ENCODE data around the gene PDILT.

Gene PDILT

GRCh38 chr16:20387978-20388377 is 16.6 kb downstream of the PDILT start:
- Histone ChIP-seq H3K4me3 (ENCODE audit: low read length in 2 of 2) (no peak overlapping the region), H3K14ac (ENCODE audit: low read length) (no peak overlapping the region), H3K18ac (ENCODE audit: low read length) (no peak overlapping the region), H4K8ac (ENCODE audit: low read depth, low read length) (no peak overlapping the region), H3K27ac (replicated peaks; ENCODE audit: low read length) (no peak overlapping the region), H2BK5ac (ENCODE audit: low read length) (no peak overlapping the region), H2BK12ac (ENCODE audit: low read length) (no peak overlapping the region), H2BK120ac (ENCODE audit: low read depth, low read length) (no peak overlapping the region), H3K9ac (ENCODE audit: low read depth, low read length, poor library complexity) (no peak overlapping the region), H2BK15ac (ENCODE audit: low read length) (no peak overlapping the region), H3K36me3 (replicated peaks in 1 of 2; ENCODE audit: control insufficient read depth in 2 of 2, insufficient read depth in 2 of 2, low read length in 2 of 2) (no peaks in the 10 kb centered on the region), H2AK5ac (ENCODE audit: low read depth, low read length) (no peak overlapping the region), H3K4ac (ENCODE audit: low read length) (no peak overlapping the region), H3K23ac (ENCODE audit: low read depth, low read length, poor library complexity) (no peak overlapping the region), H3K4me1 (ENCODE audit: control insufficient read depth in 2 of 2, insufficient read depth in 1 of 2, low read depth in 1 of 2, low read length in 2 of 2) (peaks cover 2 to 3% of the 10 kb centered on the region in 2 donors), H3K4me2 (ENCODE audit: insufficient read depth, low read length, poor library complexity, severe bottlenecking) (no peak overlapping the region), H2AFZ (ENCODE audit: low read length) (no peak overlapping the region), H3K79me1 (ENCODE audit: low read depth, low read length) (no peaks in the 10 kb centered on the region), H3K9me3 (replicated peaks in 1 of 2; ENCODE audit: control insufficient read depth in 2 of 2, insufficient read depth in 1 of 2, low read depth in 1 of 2, low read length in 2 of 2) (no peaks in the 10 kb centered on the region), H4K91ac (ENCODE audit: low read depth, low read length, poor library complexity) (no peak overlapping the region), H3K27me3 (ENCODE audit: control insufficient read depth in 3 of 3, insufficient read depth in 3 of 3, low read depth in 1 of 3, low read length in 3 of 3) (no peaks in the 10 kb centered on the region)
- WGBS, 2 donors (ENCODE audit: extremely low coverage in 2 of 2, insufficient read length in 2 of 2, insufficient replicate concordance in 1 of 2) = no CpG with 5 or more reads among the region's 3 CpGs
- DNase-seq (ENCODE audit: low spot score) = no peak

- Histone ChIP-seq H3K27me3 (ENCODE audit: control insufficient read depth in 3 of 3, insufficient read depth in 3 of 3, low read depth in 1 of 3, low read length in 3 of 3) (no peaks in the 10 kb centered on the region), H2AK5ac (ENCODE audit: low read depth, low read length) (no peak overlapping the region), H2BK5ac (ENCODE audit: low read length) (no peak overlapping the region), H3K4me2 (ENCODE audit: insufficient read depth, low read length, poor library complexity, severe bottlenecking) (peak overlapping the region; percentile 27), H3K4ac (ENCODE audit: low read length) (no peak overlapping the region), H3K18ac (ENCODE audit: low read length) (no peak overlapping the region), H3K36me3 (replicated peaks in 1 of 2; ENCODE audit: control insufficient read depth in 2 of 2, insufficient read depth in 2 of 2, low read length in 2 of 2) (no peaks in the 10 kb centered on the region), H2BK120ac (ENCODE audit: low read depth, low read length) (no peak overlapping the region), H4K91ac (ENCODE audit: low read depth, low read length, poor library complexity) (no peak overlapping the region), H3K4me1 (ENCODE audit: control insufficient read depth in 2 of 2, insufficient read depth in 1 of 2, low read depth in 1 of 2, low read length in 2 of 2) (peaks cover 2 to 3% of the 10 kb centered on the region in 2 donors), H3K14ac (ENCODE audit: low read length) (no peak overlapping the region), H3K79me1 (ENCODE audit: low read depth, low read length) (no peaks in the 10 kb centered on the region), H3K4me3 (ENCODE audit: low read length in 2 of 2) (peak overlapping the region in 1 of 2 donors; percentile 28), H2BK12ac (ENCODE audit: low read length) (no peak overlapping the region), H4K8ac (ENCODE audit: low read depth, low read length) (no peak overlapping the region), H3K27ac (replicated peaks; ENCODE audit: low read length) (no peak overlapping the region), H3K9me3 (replicated peaks in 1 of 2; ENCODE audit: control insufficient read depth in 2 of 2, insufficient read depth in 1 of 2, low read depth in 1 of 2, low read length in 2 of 2) (no peaks in the 10 kb centered on the region), H3K23ac (ENCODE audit: low read depth, low read length, poor library complexity) (no peak overlapping the region), H2BK15ac (ENCODE audit: low read length) (no peak overlapping the region), H3K9ac (ENCODE audit: low read depth, low read length, poor library complexity) (no peak overlapping the region), H2AFZ (ENCODE audit: low read length) (peak overlapping the region; percentile 49)
- no CpG with 5 or more reads among the region's 30 CpGs for WGBS, 2 donors (ENCODE audit: extremely low coverage in 2 of 2, insufficient read length in 2 of 2, insufficient replicate concordance in 1 of 2)
- DNase-seq (ENCODE audit: low spot score) = peak; percentile 64
Observed at GRCh38 chr16:20385844-20386832, 18.4 kb downstream of the PDILT start.

- H2BK120ac ChIP-seq (ENCODE audit: low read depth, low read length) = no peak overlapping the region
- no CpG with 5 or more reads among the region's 11 CpGs for WGBS, 2 donors (ENCODE audit: extremely low coverage in 2 of 2, insufficient read length in 2 of 2, insufficient replicate concordance in 1 of 2)
- no peak overlapping the region for H3K23ac ChIP-seq (ENCODE audit: low read depth, low read length, poor library complexity)
- H2AK5ac ChIP-seq (ENCODE audit: low read depth, low read length) = no peak overlapping the region
- H3K27ac ChIP-seq (replicated peaks; ENCODE audit: low read length) = no peak overlapping the region
- H2BK12ac ChIP-seq (ENCODE audit: low read length) = no peak overlapping the region
- no peak overlapping the region for H4K91ac ChIP-seq (ENCODE audit: low read depth, low read length, poor library complexity)
- H3K9me3 ChIP-seq (replicated peaks in 1 of 2; ENCODE audit: control insufficient read depth in 2 of 2, insufficient read depth in 1 of 2, low read depth in 1 of 2, low read length in 2 of 2) = no peaks in the 10 kb centered on the region
- no peak overlapping the region for H3K9ac ChIP-seq (ENCODE audit: low read depth, low read length, poor library complexity)
- H3K4me3 ChIP-seq (ENCODE audit: low read length in 2 of 2) = no peak overlapping the region
- no peak overlapping the region for H3K4ac ChIP-seq (ENCODE audit: low read length)
- H3K18ac ChIP-seq (ENCODE audit: low read length) = no peak overlapping the region
- peaks cover 2 to 3% of the 10 kb centered on the region in 2 donors for H3K4me1 ChIP-seq (ENCODE audit: control insufficient read depth in 2 of 2, insufficient read depth in 1 of 2, low read depth in 1 of 2, low read length in 2 of 2)
- H3K36me3 ChIP-seq (replicated peaks in 1 of 2; ENCODE audit: control insufficient read depth in 2 of 2, insufficient read depth in 2 of 2, low read length in 2 of 2) = no peaks in the 10 kb centered on the region
- H3K4me2 ChIP-seq (ENCODE audit: insufficient read depth, low read length, poor library complexity, severe bottlenecking) = no peak overlapping the region
- no peak overlapping the region for H2BK5ac ChIP-seq (ENCODE audit: low read length)
- no peaks in the 10 kb centered on the region for H3K27me3 ChIP-seq (ENCODE audit: control insufficient read depth in 3 of 3, insufficient read depth in 3 of 3, low read depth in 1 of 3, low read length in 3 of 3)
- no peak overlapping the region for H2AFZ ChIP-seq (ENCODE audit: low read length)
- peak; percentile 72 for DNase-seq (ENCODE audit: low spot score)
- no peak overlapping the region for H3K14ac ChIP-seq (ENCODE audit: low read length)
- H4K8ac ChIP-seq (ENCODE audit: low read depth, low read length) = no peak overlapping the region
- no peak overlapping the region for H2BK15ac ChIP-seq (ENCODE audit: low read length)
- H3K79me1 ChIP-seq (ENCODE audit: low read depth, low read length) = no peaks in the 10 kb centered on the region
Observed at GRCh38 chr16:20383106-20384029, 21.2 kb downstream of the PDILT start.

All from neuronal stem cell (in vitro differentiated cells).